NT2/D1 (cell line): Measurements from ENCODE around the gene RNF7.

Experiments used
- DNase-seq: peaks from one replicate; pipeline ENCODE4 v3.0.0-alpha.2; 2011; ENCODE audit warnings: low read depth, low spot score
- H3K27me3 ChIP-seq: 2 replicates; pipeline ENCODE4 v1.6.0; 2011; ENCODE audit warnings: mild to moderate bottlenecking; ENCODE audit not compliant: insufficient read length, insufficient read depth
- H3K36me3 ChIP-seq: 2 replicates; pipeline ENCODE4 v1.6.1; 2011; ENCODE audit warnings: mild to moderate bottlenecking, low read length, mixed read lengths; ENCODE audit not compliant: insufficient read depth, insufficient read length
- H3K4me1 ChIP-seq: 2 replicates; pipeline ENCODE4 v1.5.1; 2011; ENCODE audit not compliant: insufficient read depth, insufficient read length
- H3K4me3 ChIP-seq: 2 replicates; pipeline ENCODE4 v1.5.1; 2011; ENCODE audit warnings: low read depth; ENCODE audit not compliant: insufficient read length
- H3K9ac ChIP-seq: 2 replicates; pipeline ENCODE4 v1.6.0; 2011; ENCODE audit warnings: low read depth; ENCODE audit not compliant: insufficient read length
- H3K9me3 ChIP-seq: 2 replicates; pipeline ENCODE4 v1.5.1; 2011; ENCODE audit warnings: mild to moderate bottlenecking, low read length; ENCODE audit not compliant: insufficient read depth
- SUZ12 ChIP-seq: IDR thresholded peaks from 2 replicates; pipeline ENCODE4 v1.6.1; 2011; ENCODE audit not compliant: insufficient read length, insufficient read depth; ENCODE audit errors: extremely low read depth
- YY1 ChIP-seq: IDR thresholded peaks from 2 replicates; pipeline ENCODE4 v1.6.1; 2011; ENCODE audit not compliant: insufficient read length, insufficient read depth
- ZNF274 ChIP-seq: IDR thresholded peaks from 2 replicates; pipeline ENCODE4 v1.6.1; 2011; ENCODE audit warnings: mild to moderate bottlenecking, low read depth, low read length

The RNF7 gene

DNA sequence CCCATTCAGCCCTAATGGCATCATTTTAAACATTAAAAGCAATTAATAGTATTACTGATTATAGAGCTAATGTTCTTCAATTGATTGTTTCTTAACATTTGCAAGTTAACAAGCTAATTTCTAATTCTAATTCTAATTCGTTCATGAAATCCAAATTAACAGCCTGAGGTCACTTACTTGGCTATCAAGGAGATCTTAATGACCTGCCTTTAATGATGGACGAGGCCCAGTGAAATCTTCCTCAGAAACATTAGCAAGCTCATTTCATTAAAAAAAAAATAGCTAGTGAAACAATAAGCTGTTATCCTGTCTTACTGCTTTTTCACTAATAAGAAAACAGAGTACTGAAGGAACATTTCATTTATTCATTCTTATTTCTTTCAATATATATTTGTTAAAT is 15.4 kb upstream of the RNF7 start:
- DNase-seq = no peak
- H3K4me3 ChIP-seq = no peak overlapping the region

DNA sequence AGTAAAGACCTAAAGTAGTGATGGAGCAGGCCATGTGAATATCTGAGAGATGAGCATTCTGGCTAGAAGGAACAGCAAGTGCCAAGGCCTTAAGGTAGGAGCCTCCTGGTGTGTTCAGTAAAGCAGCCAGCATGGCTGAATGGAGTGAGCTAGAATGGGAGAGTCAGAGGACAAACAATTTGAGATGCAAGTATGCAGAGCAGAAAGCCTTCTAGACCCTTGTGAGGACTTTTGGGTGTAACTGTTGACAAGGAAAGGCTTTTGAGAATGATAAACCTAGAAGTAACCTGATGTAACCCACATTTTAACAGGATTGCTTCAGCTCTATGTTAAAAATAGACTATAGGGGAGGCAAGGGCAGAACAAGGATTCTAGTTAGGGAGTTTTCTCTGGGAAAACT is 14.8 kb upstream of the RNF7 start:
- Histone ChIP-seq H3K9ac (no peak overlapping the region), H3K36me3 (no peaks in the 10 kb centered on the region), H3K9me3 (no peaks in the 10 kb centered on the region), H3K27me3 (no peaks in the 10 kb centered on the region), H3K4me3 (no peak overlapping the region), H3K4me1 (peaks cover 2% of the 10 kb centered on the region)
- DNase-seq = no peak
- TF ChIP-seq SUZ12 (no peak), ZNF274 (no peak), YY1 (no peak)

More for the DNA sequence above, 15.4 kb upstream of the RNF7 start:
- Histone ChIP-seq H3K27me3 (no peaks in the 10 kb centered on the region), H3K9me3 (no peaks in the 10 kb centered on the region), H3K4me1 (peaks cover 2% of the 10 kb centered on the region), H3K9ac (no peak overlapping the region), H3K36me3 (no peaks in the 10 kb centered on the region)
- no peak for TF ChIP-seq YY1
- TF ChIP-seq SUZ12 = no peak
- no peak for TF ChIP-seq ZNF274

DNA sequence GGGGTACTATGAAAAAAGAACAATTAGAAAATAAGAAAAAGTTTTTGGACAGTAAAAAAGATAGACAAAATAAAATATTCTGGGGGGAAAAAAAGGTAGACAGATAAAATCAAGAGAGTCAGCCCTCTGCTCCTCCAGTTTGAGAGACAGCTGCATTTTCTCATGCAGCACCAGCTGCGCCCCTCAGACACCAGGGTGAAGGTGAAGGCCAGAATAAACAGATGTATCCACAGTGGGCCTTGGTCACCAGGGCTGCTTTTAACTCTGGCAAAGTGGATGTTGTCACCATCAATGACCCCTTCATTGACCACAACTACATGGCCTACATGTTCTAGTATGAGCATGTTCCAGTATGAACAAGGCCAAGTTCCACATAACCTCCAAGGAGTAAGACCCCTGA is 13.9 kb upstream of the RNF7 start:
- H3K9me3 ChIP-seq = no peaks in the 10 kb centered on the region
- no peaks in the 10 kb centered on the region for H3K36me3 ChIP-seq
- H3K4me1 ChIP-seq = peaks cover 2% of the 10 kb centered on the region
- H3K4me3 ChIP-seq = no peak overlapping the region
- TF ChIP-seq ZNF274 (no peak), SUZ12 (no peak), YY1 (no peak)
- no peak for DNase-seq
- no peaks in the 10 kb centered on the region for H3K27me3 ChIP-seq
- no peak overlapping the region for H3K9ac ChIP-seq

DNA sequence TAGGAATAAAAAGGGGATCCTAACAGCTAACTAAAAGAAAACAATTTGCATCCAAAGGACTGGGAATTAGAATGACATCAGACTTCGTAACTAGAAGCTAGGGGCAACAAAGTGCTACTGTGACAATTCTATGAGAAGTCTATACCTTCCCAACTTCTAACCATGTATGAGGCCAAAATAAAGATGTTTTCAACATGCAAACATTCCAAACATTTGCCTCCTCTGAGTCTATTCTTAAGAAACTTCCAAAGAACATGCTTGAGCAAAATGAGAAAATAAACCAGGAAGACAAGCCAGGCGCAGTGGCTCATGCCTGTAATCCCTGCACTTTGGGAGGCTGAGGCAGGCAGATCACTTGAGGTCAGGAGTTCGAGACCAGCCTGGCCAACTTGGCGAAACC is 13.1 kb upstream of the RNF7 start:
- Histone ChIP-seq H3K9ac (no peak overlapping the region), H3K4me1 (peaks cover 2% of the 10 kb centered on the region), H3K36me3 (no peaks in the 10 kb centered on the region), H3K9me3 (no peaks in the 10 kb centered on the region), H3K4me3 (no peak overlapping the region), H3K27me3 (no peaks in the 10 kb centered on the region)
- TF ChIP-seq SUZ12 (no peak), YY1 (no peak), ZNF274 (no peak)
- DNase-seq = no peak

DNA sequence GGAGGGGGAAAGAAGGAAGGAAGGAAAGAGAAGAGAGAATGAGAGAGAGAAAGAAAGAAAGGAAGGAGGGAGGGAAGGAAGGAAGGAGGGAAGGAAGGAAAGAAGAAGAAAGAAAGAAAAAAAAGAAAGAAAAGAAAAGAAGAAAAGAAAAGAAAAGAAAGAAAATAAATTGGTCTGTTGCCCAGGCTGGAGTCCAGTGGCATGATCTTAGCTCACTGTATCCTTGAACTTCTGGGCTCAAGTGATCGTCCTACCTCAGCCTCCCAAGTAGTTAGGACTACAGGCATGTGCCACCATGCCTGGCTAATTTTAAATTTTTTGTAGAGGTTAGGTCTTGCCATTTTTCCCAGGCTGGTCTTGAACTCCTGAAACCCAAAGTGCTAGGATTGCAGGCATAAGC is 11.6 kb upstream of the RNF7 start:
- H3K9me3 ChIP-seq = no peaks in the 10 kb centered on the region
- TF ChIP-seq YY1 (no peak), SUZ12 (no peak), ZNF274 (no peak)
- no peak for DNase-seq
- H3K9ac ChIP-seq = no peak overlapping the region
- H3K27me3 ChIP-seq = no peaks in the 10 kb centered on the region
- H3K36me3 ChIP-seq = no peaks in the 10 kb centered on the region
- peaks cover 2% of the 10 kb centered on the region for H3K4me1 ChIP-seq
- H3K4me3 ChIP-seq = no peak overlapping the region

DNA sequence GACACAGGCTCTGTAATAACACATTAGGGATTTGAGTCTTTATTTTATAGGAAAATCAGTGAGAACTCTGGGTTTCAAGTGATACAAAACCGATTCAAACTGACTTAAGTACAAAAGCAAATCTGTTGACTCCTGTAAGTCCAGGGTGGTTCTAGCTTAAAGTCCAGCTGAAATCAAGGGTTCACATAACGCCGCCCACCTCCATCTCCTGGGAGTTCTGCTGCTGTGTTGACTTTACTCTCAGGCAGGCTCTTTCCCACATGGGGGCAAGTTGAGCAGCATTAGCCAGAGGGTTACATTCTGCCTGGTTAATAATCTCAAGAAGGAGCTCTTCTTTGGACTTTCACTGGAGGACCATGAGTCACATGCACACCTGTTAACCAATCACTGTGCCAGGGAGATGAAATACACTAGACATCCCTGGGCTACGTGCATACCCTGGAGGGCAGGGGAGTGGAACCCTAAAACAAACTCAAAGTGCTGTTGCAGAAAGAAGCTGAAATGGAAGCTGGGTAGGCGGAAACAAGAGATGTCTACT is 9.7 kb upstream of the RNF7 start:
- no peaks in the 10 kb centered on the region for H3K36me3 ChIP-seq
- H3K27me3 ChIP-seq = no peaks in the 10 kb centered on the region
- H3K4me3 ChIP-seq = no peak overlapping the region
- peaks cover 2% of the 10 kb centered on the region for H3K4me1 ChIP-seq
- H3K9me3 ChIP-seq = no peaks in the 10 kb centered on the region
- no peak overlapping the region for H3K9ac ChIP-seq
- DNase-seq = no peak
- TF ChIP-seq SUZ12 (no peak), YY1 (no peak), ZNF274 (no peak)

DNA sequence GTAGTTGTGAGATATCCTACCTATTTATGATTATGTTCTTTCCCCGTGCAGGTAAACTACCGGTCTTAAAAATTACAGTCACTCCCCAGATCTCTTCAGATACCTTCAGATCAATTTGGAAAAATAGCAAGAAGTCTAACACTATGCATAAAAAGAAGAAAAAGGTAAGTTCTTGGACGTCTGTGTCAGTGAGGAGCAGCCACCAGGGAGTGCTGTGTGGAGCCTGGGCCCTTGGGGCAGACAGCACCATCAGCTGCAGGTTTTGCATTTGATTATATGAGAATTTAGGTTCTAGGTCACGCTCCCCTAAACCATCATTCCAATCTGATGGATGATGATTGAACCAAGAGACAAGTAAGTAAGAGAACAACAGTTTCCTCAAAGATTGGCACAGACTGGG is 8.9 kb upstream of the RNF7 start:
- Histone ChIP-seq H3K27me3 (no peaks in the 10 kb centered on the region), H3K9ac (no peak overlapping the region), H3K4me1 (peaks cover 2% of the 10 kb centered on the region), H3K4me3 (no peak overlapping the region), H3K9me3 (no peaks in the 10 kb centered on the region), H3K36me3 (no peaks in the 10 kb centered on the region)
- DNase-seq = no peak
- no peak for TF ChIP-seq ZNF274
- TF ChIP-seq SUZ12 = no peak
- TF ChIP-seq YY1 = no peak

DNA sequence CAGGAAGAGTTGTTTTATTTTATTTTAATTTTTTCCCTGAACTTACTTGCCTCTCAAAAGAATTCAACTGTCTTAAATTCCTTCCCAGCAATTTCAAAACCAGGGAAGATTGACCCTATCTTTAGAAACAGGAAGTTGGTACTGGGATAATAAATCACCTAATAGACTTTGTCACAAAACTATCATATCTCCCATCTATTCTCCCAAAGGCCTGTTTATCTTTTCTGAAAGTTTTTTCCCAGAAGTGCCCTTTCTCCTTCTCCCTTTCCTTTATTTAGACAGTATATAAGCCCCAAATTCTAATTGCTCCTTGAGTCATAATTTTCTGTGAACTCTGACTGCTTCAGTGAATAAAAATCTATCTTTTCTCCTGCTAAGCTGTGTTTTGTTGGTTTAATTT is 2.9 kb upstream of the RNF7 start:
- Histone ChIP-seq H3K9me3 (no peaks in the 10 kb centered on the region), H3K36me3 (peaks cover 7% of the 10 kb centered on the region), H3K9ac (no peak overlapping the region), H3K27me3 (no peaks in the 10 kb centered on the region), H3K4me3 (no peak overlapping the region), H3K4me1 (no peaks in the 10 kb centered on the region)
- DNase-seq = no peak
- TF ChIP-seq YY1 = no peak
- TF ChIP-seq ZNF274 = no peak
- no peak for TF ChIP-seq SUZ12
